Stimulated activated CD4-positive, alpha-beta T cell treated with anti-CD3 and anti-CD28 coated beads, Interleukin-12 subunit alpha, Interleukin-12 subunit beta, amount 100 ng/mL, for 24 hours (primary cell): ENCODE results near the gene DCN.

Experiments
- DNase-seq, 2 experiments: peaks; one replicate each; pipeline ENCODE4 v3.0.0-alpha.2; 2020; ENCODE audit warnings: low read depth in 2 of 2

The DCN gene

DNA sequence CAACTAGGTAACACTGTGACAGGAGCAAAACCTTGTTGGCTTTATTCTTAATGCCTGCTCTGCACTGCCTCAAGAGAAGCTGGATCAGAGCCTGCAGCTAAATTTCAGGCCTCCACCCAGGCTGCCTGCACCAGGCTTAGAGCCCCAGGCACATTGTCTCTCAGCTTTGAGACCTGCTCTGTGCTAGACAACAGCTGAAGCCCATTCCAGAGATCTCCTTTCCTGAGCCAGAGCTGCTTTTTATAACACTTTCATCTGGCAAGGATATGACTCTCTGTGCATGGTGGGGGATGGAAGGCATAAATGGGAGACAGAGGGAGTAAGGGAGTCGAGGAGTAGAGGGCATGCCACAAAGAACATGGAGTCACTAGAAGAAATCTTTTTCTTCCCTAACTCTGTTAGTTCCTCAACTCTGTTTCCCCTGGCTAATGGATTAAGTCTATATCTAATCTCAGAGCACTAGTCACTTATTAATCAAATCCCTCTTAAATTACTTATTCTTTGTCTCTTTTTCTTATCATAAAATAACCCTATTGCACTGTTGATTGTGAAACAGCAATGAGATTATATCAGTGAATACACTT lies 44.2 kb downstream of the DCN start:
- no peak for DNase-seq

- no peak for DNase-seq
Measured at GRCh38 chr12:91133871-91134270, 48.7 kb downstream of the DCN start.

DNA sequence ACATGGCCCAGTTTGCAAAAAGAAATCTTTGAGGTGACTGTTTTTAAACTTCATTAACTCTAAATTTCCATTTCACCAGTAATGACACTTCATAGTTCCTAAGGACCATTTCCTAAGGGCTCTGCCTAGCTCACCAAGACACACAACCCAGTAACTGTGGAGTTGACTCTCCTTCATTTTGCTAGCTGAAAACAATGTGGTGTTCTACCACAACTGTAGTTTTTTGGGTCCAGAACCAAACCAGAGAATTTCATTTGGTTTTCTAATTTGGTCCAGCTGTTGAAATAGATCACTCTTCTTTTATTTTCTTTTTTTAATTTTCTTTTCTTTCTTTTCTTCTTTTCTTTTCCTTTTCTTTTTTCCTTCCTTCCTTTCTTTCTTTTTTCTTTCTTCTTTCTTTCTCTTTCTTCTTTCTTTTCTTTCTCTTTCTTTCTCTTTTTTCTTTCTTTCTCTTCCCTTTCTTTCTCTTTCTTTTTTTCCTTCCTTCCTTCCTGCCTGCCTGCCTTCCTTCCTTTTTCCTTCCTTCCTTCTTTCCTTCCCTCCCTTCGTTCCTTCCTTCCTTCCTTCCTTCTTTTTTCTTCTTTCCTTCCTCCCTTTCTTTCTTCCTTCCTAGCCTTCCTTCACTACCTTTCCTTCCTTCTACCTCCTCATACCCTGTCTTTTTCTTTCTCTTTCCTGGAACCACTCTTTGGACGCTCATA lies 52.8 kb downstream of the DCN start:
- no peak for DNase-seq

DNA sequence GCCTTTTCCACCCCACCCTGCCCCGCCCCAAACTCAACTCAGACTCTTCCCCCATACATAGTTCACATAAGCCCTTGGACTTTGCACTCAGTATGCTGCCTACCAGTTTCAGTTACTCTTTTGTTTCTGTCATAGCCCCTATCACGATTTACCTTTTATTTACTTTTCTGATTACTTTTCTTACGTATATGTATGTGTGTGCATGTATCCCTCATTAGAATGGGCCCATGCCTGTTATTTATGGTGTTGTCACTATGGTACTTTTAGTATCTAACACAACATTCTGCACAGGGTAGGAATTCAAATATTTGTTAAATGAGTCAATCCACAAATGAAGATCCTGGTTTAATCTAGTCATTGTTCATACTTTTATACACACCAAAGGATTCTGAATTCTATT lies 54.9 kb downstream of the DCN start:
- no peak for DNase-seq

GRCh38 chr12:91127306-91127705 lies 55.3 kb downstream of the DCN start:
- no peak for DNase-seq

GRCh38 chr12:91126516-91126915 lies 56.1 kb downstream of the DCN start:
- DNase-seq, result no peak

DNA sequence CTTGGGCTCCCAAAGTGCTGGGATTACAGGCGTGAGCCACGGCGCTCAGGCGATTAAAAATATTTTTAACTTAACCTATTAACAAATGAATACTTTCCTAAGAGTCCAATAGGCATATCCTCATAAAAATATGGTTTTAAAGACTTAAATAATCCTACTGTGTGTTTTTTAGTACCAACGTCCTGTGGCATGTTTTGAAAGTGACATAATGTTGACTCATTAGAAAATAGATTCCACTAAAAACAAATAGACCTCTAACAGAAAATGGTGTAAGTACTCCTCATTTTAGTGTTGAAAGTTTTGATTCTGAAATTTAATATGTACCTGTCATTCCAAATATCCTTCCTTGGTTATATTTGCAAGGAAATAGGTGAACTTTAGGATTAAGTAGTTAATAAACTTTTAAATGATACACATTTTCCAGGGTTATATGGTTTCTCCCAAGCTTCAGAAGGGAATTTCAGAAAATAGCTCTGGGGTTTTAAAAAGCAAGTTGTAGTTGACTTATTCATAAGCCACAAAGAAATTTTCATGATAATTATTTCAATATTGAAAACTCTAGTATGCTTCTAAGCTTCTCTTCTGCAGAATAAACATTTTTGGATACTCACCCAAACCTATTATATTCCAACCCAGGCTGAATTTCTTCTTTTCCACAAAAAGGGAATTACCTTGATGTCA lies 59.2 kb downstream of the DCN start:
- DNase-seq, result no peak

- DNase-seq, result no peak
Measured at GRCh38 chr12:91120781-91121180, 61.8 kb downstream of the DCN start.

GRCh38 chr12:91119089-91119488 lies 63.5 kb downstream of the DCN start:
- no peak for DNase-seq

- DNase-seq, result no peak
Measured at GRCh38 chr12:91113621-91114020, 69.0 kb downstream of the DCN start.

DNA sequence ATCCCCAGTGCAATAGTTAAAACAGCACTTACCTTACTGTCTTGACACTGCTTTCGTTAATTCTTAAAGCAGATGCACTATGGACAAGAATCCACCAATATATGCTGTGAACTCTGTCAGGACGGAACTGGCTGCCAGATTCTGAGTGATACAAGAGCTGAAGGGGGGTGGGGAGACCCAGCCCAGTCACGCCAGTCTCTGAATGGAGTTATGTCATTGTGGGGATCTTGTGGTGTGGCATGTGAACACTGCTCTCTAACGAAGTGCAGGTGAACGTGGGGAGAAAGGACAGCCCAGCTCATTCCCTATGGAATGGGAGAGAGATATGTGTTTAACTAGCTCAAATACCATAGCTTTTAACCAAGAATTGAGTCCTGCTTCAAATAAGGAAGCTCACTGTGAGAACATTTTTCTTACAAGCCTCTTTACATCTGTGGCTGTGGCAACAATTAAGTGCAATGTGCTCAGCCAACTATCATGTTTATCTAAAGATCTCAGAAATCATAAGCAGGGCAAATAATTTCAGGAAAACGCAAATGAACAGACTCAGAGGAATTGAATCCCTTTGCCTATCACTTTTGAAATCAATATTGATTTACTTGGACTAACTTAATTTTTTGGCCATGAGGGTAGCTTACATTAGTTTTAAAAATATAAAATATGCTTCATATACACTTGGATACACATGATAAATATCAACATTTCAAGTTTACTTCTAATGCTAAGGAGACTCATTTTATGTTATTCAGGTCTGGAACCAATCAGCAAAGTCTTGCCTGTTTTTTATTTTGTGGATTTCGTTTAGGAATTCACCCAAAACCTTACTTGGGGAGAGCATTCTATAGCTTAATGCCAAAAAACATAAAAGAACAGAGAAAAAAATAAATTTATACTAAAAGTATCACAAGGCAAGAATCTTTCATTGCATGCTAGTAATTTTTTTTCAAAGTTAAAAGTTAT lies 71.0 kb downstream of the DCN start, which contains the start of gene LUM:
Gene LUM, minus strand, starts transcription at position 129 of the 960 bp plus-strand sequence. CDS start 2,515 bp downstream, outside the sequence.
- no peak for DNase-seq

DNA sequence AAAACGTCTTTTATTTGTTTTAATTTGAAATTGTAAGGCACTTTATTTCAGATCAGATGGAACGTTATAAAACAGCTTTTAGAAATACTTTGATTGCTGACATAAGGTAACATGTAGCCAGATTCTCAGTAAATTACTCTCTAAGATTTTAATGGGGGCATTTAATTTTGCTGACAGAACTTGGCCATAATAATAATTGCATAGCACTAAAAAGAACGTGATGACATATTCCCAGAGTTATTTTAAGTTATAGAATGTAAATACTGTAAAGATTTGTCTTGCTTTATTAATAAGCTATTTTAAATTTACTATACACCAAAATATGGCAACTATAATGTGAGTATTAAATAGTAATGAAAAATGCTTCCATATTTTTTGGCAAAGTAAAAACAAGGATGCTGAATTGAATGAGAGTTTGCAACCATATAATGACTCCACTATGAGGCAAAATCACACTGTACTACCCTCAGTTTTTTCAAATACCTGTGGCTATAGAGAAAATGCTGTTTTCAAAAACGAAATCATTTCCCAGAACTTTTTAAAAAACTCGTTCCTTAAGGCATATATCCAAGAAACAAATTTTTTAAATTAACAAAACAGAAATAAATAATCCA lies 72.2 kb downstream of the DCN start:
- DNase-seq, result no peak

DNA sequence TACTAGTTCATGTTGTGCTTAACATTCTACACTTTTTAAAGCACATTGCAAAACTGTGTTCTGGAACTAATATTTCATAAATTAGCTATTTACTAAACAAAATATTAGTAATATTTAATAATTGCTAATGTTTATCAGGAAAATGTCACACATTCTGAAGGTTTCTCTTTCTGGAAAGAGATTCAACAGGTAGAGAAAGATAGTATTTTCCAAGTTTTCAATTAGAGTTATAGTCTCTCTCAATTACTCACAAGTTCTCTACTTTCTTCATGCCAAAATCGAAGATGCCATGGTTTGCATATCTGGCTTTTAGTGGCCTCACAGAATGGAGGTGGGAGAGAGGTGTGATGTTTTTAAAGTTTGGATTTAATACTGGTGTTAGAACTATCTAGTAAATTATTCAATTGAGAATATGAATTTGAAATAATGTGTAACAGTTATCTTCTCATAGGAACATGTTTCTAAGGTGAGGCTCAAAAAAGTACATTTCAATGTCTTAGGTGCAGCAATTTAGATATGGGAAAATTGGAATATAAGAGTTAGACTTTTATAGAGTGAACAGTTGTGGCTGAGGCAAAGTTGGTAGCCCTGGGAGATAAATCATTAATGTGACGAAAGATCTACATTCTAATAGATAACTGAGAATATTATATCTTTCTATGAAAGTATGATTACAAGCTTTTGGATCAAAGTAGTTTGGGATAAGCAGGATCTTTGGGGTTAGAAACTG lies 72.9 kb downstream of the DCN start:
- DNase-seq, result no peak

DNA sequence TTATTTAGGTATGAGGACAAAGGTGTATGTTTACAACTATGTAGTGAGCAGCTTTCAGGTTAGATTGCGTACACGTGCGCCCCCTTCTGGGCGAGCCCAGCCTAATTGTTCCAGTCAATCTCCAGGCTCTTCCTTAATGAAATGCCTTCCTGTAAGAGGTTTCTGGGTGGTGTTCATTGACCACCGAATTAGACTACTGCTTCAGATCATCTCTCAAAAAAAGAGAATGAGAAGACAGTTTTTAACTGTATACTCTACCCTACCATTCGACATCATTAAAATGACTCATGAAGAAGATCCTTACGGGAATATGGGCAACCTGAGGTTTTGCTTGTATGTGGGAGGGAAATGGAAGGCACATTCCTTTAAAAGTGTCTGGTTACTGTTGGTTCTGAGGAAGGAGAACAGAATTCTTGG lies 73.5 kb downstream of the DCN start:
- peak; percentile 8 to 43 for DNase-seq

GRCh38 chr12:91108196-91108755 lies 74.3 kb downstream of the DCN start:
- no peak for DNase-seq

GRCh38 chr12:91106283-91106682 lies 76.3 kb downstream of the DCN start:
- DNase-seq, result no peak

DNA sequence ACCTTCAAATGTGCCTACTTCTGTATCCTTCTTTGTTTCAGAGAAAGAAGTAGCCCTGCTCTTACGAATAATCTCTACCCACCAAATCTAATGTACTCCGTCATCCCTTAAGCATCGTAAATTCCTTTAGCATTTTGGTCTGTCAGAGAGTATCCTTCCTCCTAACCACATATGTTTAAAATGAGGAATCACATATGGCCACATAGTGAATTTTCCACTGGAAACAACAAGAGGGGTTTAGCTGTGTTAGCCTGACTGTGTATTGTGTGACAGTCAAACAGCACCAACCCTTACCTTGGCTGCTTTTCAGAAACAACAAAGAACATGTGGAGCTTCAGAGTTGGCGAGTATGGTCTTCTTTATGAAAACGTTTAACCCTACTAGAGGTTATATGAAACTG lies 76.8 kb downstream of the DCN start:
- no peak for DNase-seq

GRCh38 chr12:91104812-91105466 lies 77.7 kb downstream of the DCN start:
- no peak for DNase-seq

- DNase-seq, result no peak
Measured at GRCh38 chr12:91103624-91104023, 79.0 kb downstream of the DCN start.

DNA sequence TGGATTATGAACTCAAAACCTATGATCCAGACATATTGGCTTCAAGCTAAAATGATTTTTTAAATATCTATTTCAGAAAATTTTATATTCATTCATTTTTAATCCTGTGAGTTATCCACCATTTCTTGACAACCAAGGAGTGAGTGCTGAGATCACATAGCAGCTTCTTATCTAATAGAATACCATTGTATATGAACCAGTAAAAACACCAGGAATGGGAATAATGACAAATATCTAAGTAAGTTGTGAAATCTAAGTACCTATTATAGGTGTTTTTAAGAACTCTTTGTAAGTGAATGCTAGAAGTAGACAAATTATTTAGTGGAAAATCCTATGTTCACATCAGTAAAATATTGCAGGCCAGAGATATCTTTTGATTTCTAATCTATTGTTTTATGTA lies 79.5 kb downstream of the DCN start:
- no peak for DNase-seq
